Heart right ventricle (tissue), 16 donors: Measurements from ENCODE around the gene ATF7. TPM values are rescaled to one million over a fixed set of nuclear protein-coding genes. Genes with fewer than 3 reads are reported as not detected.
A peak's percentile ranks its signal among the peaks of the same experiment; 100 is the strongest.

Source experiments
- ATAC-seq, 8 donors: fragments of 200-7000 bp; cut with Tn5 transposase; one replicate each; pipeline ENCODE4 v1.9.1; 2020; ENCODE audit warnings: mild to moderate bottlenecking in 8 of 8, moderate library complexity in 8 of 8, moderate number of reproducible peaks in 1 of 8
- DNase-seq, 2 donors: peaks; one replicate each; pipeline ENCODE4 v3.0.0-alpha.2; 2020
- H3K27ac ChIP-seq, 10 donors: fragments of 200-600 bp; sonication (generic) in 2 of 10; one replicate each; pipeline versions ENCODE4 v1.5.0 to v1.8.0; 2020 to 2022; ENCODE audit warnings: mild to moderate bottlenecking in 3 of 10
- H3K27me3 ChIP-seq, 7 donors: fragments of 200-600 bp; one replicate each; pipeline ENCODE4 v1.8.0; 2021 to 2022; ENCODE audit warnings: mild to moderate bottlenecking in 2 of 7
- H3K36me3 ChIP-seq, 9 donors: fragments of 200-600 bp; sonication (generic) in 1 of 9; one replicate each; pipeline versions ENCODE4 v1.5.0 to v1.8.0; 2020 to 2022; ENCODE audit warnings: mild to moderate bottlenecking in 2 of 9
- H3K4me1 ChIP-seq, 9 donors: fragments of 200-600 bp; sonication (generic) in 1 of 9; one replicate each; pipeline versions ENCODE4 v1.5.0 to v1.8.0; 2020 to 2022; ENCODE audit warnings: mild to moderate bottlenecking in 4 of 9
- H3K4me3 ChIP-seq, 10 donors: fragments of 200-600 bp; sonication (generic) in 2 of 10; one replicate each; pipeline versions ENCODE4 v1.5.0 to v1.8.0; 2020 to 2022; ENCODE audit warnings: mild to moderate bottlenecking in 7 of 10, moderate library complexity in 2 of 10
- H3K9me3 ChIP-seq, 11 donors: fragments of 200-600 bp in 10 of 11; sonication (generic) in 2 of 11; one replicate each; pipeline versions ENCODE4 v1.5.0 to v1.8.0; 2013 to 2022; ENCODE audit warnings: mild to moderate bottlenecking in 2 of 11, control low read depth in 1 of 11, moderate library complexity in 1 of 11
- CTCF ChIP-seq, 9 donors: fragments of 200-600 bp; sonication (generic) in 2 of 9; IDR thresholded peaks; one replicate each; pipeline versions ENCODE4 v1.5.0 to v1.8.0; 2021 to 2022; ENCODE audit warnings: antibody characterized with exemption in 9 of 9, mild to moderate bottlenecking in 5 of 9, moderate library complexity in 1 of 9
- WGBS, 2 donors: extraction: QIAGEN DNeasy Blood & Tissue Kit; methylation state at CpG; one replicate each; pipeline ENCODE4 v1.1.7; 2013; ENCODE audit warnings: inconsistent platforms in 1 of 2; 5-methylcytosine and 5-hydroxymethylcytosine counted together
- intact Hi-C, 10 donors: fragments of 100-400 bp; cut with DNase I; formaldehyde crosslinking; loops; one replicate each; pipeline versions ENCODE4 v1.11.1 to v1.14.2; 2022
- polyA plus RNA-seq, 2 donors: library from polyadenylated mRNA; stranded (reverse); fragments of 200-250 nt; gene quantifications; one replicate each; pipeline ENCODE4 v1.2.3, GENCODE V29; 2013
- total RNA-seq, 10 donors: library from RNA; stranded (reverse); fragmentation: NEBNext Ultra II Directional in 3 of 10; extraction: Animal tissue kit (Norgen Biotek cat#: 25700) in 3 of 10; gene quantifications; one replicate each; pipeline versions ENCODE4 v1.2.1 to v1.2.4, GENCODE V29; 2021 to 2023
- donor health status: Arrhythmogenic right ventricular cardiomyopathy.
- donor health status: ischemic (EF 13 %, LVEDD 7.1; RV severe dilation, severe dysfunction).
- donor health status: healthy with polysubstance abuse.
- donor health status: DM: no; HTN: yes; CAD: no.
- donor health status: DM: no; HTN: no; CAD: no.
- donor health status: ischemic (EF 25% LVEDD 6.9; RV normal size, moderate dysfunction).
- donor health status: ischemic (EF 25% LVEDD 5.7; RV mildly dilated, moderate dysfunction).
- donor health status: healthy.
- donor health status: DM: yes; HTN: yes; CAD: no.
- donor health status: Ischemic cardiomyopathy.
- donor health status: ischemic (EF 35%, LVEDD 5.7; RV mildly dilated, moderate dysfunction).
- donor health status: nonischemic (EF 11% LVEDD 7.7; RV severe dilation, severe dysfunction).
- donor health status: DM: yes; HTN: yes; CAD: no.
- donor health status: PGD.
- donor health status: ischemic (EF 29% LVEDD 5.4; RV normal size, mild dysfunction).
- donor health status: nonischemic (EF 23%, LVEDD 6.1; RV moderate dilation, normal function).

The ATF7 gene
- total and polyA plus RNA-seq, 12 donors, result 12.6 to 47.8 (median 33.7) TPM

GRCh38 chr12:53493610-53494391 is 132.4 kb downstream of the ATF7 start:
- intact Hi-C loops, result loop anchor here in 4 of 10 donors (2.0 to 5.0 kb wide), 3 partner anchors 15 to 42 kb away; partner anchors contain the start of gene PCBP2 (in 2 of the 4)
- ATAC-seq, result no peak
- WGBS, 2 donors, result 27 to 37% methylated on average over 11 of the region's 11 CpGs

GRCh38 chr12:53492830-53493609 is 133.2 kb downstream of the ATF7 start:
- WGBS, 2 donors, result 2% methylated on average over 40 to 51 of the region's 52 CpGs
- Histone ChIP-seq H3K4me3 (peak overlapping the region; percentile 4 to 66 (median 60)), H3K27me3 (no peaks in the 10 kb centered on the region), H3K27ac (peak overlapping the region in 9 of 10 donors; percentile 53 to 92 (median 86)), H3K4me1 (peaks cover 0 to 48% (median 26%) of the 10 kb centered on the region in 9 donors), H3K36me3 (peaks cover 0 to 5% (median 0%) of the 10 kb centered on the region in 9 donors), H3K9me3 (no peaks in the 10 kb centered on the region)
- peak; percentile 89 to 92 for DNase-seq
- TF ChIP-seq CTCF (IDR thresholded peaks at IDR 0.05), result peak in 3 of 9 donors; percentile 30 to 40 (median 30)
- ATAC-seq, result peak; percentile 92 to 95 (median 94)
- intact Hi-C loops, result loop anchor here in 4 of 10 donors (2.0 to 5.0 kb wide), 3 partner anchors 14 to 41 kb away; partner anchors contain the start of gene PCBP2 (in 2 of the 4)

More at GRCh38 chr12:53493610-53494391, 132.4 kb downstream of the ATF7 start:
- Histone ChIP-seq H3K27ac (peak overlapping the region in 9 of 10 donors; percentile 53 to 92 (median 86)), H3K4me3 (peak overlapping the region in 9 of 10 donors; percentile 31 to 66 (median 61)), H3K27me3 (no peaks in the 10 kb centered on the region), H3K9me3 (no peaks in the 10 kb centered on the region), H3K36me3 (no peaks in the 10 kb centered on the region), H3K4me1 (peaks cover 0 to 55% (median 26%) of the 10 kb centered on the region in 9 donors)
- TF ChIP-seq CTCF (IDR thresholded peaks at IDR 0.05), result no peak
- DNase-seq, result no peak

- Histone ChIP-seq H3K9me3 (no peaks in the 10 kb centered on the region), H3K27ac (peak overlapping the region in 9 of 10 donors; percentile 53 to 92 (median 86)), H3K4me3 (peak overlapping the region in 9 of 10 donors; percentile 31 to 66 (median 61)), H3K4me1 (peaks cover 0 to 42% (median 26%) of the 10 kb centered on the region in 9 donors), H3K27me3 (no peaks in the 10 kb centered on the region), H3K36me3 (peaks cover 0 to 13% (median 0%) of the 10 kb centered on the region in 9 donors)
- ATAC-seq (peak in 2 of 8 donors; percentile 0), DNase-seq (no peak)
- TF ChIP-seq CTCF (IDR thresholded peaks at IDR 0.05), result no peak
- intact Hi-C loops, result loop anchor here in 4 of 10 donors (2.0 to 5.0 kb wide), 3 partner anchors 13 to 40 kb away; partner anchors contain the start of gene PCBP2 (in 2 of the 4)
- WGBS, 2 donors, result 46 to 61% methylated on average over 20 of the region's 20 CpGs
Observed at GRCh38 chr12:53492188-53492587, 134.0 kb downstream of the ATF7 start.
